ENCODE data around the gene MAPK14.

DNA sequence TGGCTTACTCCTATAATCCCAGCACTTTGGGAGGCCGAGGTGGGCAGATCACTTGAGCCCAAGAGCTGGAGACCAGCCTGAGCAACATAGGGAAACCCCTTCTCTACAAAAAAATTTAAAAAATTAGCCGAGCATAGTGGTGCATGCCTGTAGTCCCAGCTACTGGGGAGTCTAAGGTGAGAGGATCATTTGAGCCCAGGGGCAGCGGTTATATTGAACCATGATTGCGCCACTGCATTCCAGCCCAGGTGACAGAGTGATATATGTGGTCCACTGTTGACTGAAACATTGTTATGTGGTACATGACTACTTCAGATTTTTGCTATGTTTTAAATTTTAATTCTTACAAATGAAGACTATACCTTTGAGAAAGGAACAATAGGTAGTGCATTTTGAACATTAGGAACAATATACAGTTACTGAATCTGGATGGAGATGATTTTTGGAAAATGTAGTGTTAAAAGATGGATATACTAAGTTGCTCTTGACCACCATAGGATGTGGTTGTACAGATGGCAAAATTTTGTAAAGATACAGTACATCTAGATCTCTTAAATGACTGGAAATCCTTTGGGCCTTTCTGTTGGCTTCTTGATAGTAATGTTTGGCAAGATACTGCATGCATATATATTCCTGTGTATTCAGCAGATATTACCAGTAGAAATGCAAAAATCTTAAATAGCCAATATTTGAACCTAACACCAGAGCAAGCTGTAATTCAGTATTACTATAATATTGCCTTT, 35.9 kb downstream of the MAPK14 start:
- no peak for TF ChIP-seq BHLHE40 (IDR thresholded peaks at IDR 0.05; ENCODE audit: borderline replicate concordance)
- TF ChIP-seq TARDBP (IDR thresholded peaks at IDR 0.05): no peak
- no peak for TF ChIP-seq L3MBTL2 (conservative IDR thresholded peaks at IDR 0.05)
- TF ChIP-seq, protein P1, sequence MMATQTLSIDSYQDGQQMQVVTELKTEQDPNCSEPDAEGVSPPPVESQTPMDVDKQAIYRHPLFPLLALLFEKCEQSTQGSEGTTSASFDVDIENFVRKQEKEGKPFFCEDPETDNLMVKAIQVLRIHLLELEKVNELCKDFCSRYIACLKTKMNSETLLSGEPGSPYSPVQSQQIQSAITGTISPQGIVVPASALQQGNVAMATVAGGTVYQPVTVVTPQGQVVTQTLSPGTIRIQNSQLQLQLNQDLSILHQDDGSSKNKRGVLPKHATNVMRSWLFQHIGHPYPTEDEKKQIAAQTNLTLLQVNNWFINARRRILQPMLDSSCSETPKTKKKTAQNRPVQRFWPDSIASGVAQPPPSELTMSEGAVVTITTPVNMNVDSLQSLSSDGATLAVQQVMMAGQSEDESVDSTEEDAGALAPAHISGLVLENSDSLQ (IDR thresholded peaks at IDR 0.05): no peak
- no peak for TF ChIP-seq FOXM1 (IDR thresholded peaks at IDR 0.05; ENCODE audit: borderline replicate concordance)
- TF ChIP-seq HDGF (IDR thresholded peaks at IDR 0.05; ENCODE audit: borderline replicate concordance): no peak
- no peak for TF ChIP-seq SP1 (IDR thresholded peaks at IDR 0.05)
- no peak for TF ChIP-seq NFRKB (IDR thresholded peaks at IDR 0.05)
- TF ChIP-seq SUZ12 (IDR thresholded peaks at IDR 0.05): no peak
- no peak for TF ChIP-seq ELF4 (IDR thresholded peaks at IDR 0.05)
